ENCODE data around the gene ASTN2.

The ASTN2 gene

GRCh38 chr9:116883676-116884075 is 531.2 kb downstream of the ASTN2 start:
- DNase-seq (ENCODE audit: low read depth): no peak
- no peak overlapping the region for H3K4me3 ChIP-seq (ENCODE audit: low read length)

DNA sequence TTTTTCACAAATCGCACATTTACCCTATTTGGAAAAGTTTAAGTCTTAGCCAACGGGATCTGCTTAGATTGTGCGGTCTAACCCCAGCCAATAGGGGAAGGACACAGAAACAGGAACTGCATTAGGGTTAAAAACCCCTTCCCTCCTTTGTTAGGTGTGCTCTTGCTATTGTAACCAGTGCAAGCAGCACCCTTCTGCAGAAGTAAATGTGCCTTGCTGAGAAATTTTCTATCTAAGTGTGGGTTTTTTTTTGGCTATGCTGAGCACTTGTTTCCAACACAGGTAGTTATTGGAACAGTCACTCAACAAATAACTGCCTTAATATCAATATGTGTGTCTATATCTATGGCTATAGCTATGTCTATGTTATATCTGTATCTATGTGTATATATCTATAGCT is 537.8 kb downstream of the ASTN2 start:
- TF ChIP-seq CTCF (conservative IDR thresholded peaks at IDR 0.05; ENCODE audit: low read depth, low read length): no peak
- DNase-seq (ENCODE audit: low read depth): no peak

More at GRCh38 chr9:116883676-116884075, 531.2 kb downstream of the ASTN2 start:
- TF ChIP-seq CTCF (conservative IDR thresholded peaks at IDR 0.05; ENCODE audit: low read depth, low read length): no peak

GRCh38 chr9:116875576-116875975 is 539.3 kb downstream of the ASTN2 start:
- TF ChIP-seq CTCF (conservative IDR thresholded peaks at IDR 0.05; ENCODE audit: low read depth, low read length): no peak

More for the DNA sequence above, 537.8 kb downstream of the ASTN2 start:
- no peak overlapping the region for H3K4me3 ChIP-seq (ENCODE audit: low read length)

GRCh38 chr9:116873937-116874914 is 540.6 kb downstream of the ASTN2 start:
- TF ChIP-seq CTCF (conservative IDR thresholded peaks at IDR 0.05; ENCODE audit: low read depth, low read length): no peak
- no peak overlapping the region for H3K4me3 ChIP-seq (ENCODE audit: low read length)
- DNase-seq (ENCODE audit: low read depth): no peak

More at GRCh38 chr9:116875576-116875975, 539.3 kb downstream of the ASTN2 start:
- no peak overlapping the region for H3K4me3 ChIP-seq (ENCODE audit: low read length)
- no peak for DNase-seq (ENCODE audit: low read depth)

GRCh38 chr9:116873491-116873890 is 541.4 kb downstream of the ASTN2 start:
- no peak for DNase-seq (ENCODE audit: low read depth)
- TF ChIP-seq CTCF (conservative IDR thresholded peaks at IDR 0.05; ENCODE audit: low read depth, low read length): no peak
- H3K4me3 ChIP-seq (ENCODE audit: low read length): no peak overlapping the region

DNA sequence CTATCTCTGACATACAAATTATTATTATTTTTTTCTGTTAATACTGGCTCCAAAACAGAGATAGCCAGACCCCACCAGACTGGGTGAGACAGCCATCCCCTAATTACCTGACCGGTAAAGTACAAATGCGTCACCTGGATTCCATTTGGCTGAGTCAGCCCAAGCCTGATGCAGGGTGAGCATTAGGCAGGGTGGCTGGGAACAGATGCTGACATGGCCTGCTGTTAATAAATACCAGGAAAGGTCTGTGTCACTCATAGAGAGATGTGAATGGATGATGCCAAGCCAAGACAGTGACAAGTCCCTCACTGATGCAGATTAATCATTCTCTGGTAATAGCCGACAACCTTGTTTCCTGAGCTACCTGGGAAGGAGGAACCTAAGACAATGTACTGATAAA is 544.3 kb downstream of the ASTN2 start:
- TF ChIP-seq CTCF (conservative IDR thresholded peaks at IDR 0.05; ENCODE audit: low read depth, low read length): no peak
- DNase-seq (ENCODE audit: low read depth): no peak
- H3K4me3 ChIP-seq (ENCODE audit: low read length): no peak overlapping the region

DNA sequence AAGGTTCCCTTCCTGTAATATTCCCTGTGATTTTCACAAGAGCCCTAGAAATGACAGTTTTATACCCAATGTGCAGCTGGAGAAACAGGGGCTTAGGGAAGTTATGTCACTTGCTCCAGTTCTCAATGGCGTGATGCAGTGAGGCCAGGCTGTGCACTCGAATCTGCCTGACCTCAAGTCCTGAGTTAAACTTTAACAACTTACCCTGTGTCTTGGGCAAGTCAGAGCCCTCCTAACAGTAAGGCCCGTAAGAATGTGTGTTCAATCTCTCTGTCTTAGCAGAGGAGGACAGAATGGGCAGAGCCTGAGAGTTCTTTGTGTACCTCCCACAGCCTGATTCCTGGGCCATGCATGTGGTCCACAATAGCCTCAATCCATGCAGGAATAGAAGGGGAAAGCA is 546.7 kb downstream of the ASTN2 start:
- DNase-seq (ENCODE audit: low read depth): no peak
- TF ChIP-seq CTCF (conservative IDR thresholded peaks at IDR 0.05; ENCODE audit: low read depth, low read length): no peak
- no peak overlapping the region for H3K4me3 ChIP-seq (ENCODE audit: low read length)

Measured in retinal pigment epithelial cell (primary cell).